ENCODE results near the gene KRTAP17-1. TPM values are rescaled to one million over a fixed set of nuclear protein-coding genes. Genes with fewer than 3 reads are reported as not detected.
A peak's percentile ranks its signal among the peaks of the same experiment; 100 is the strongest.
"Not testable (repeated sequence)": the region's sequence is repeated elsewhere in the genome, so short reads cannot be mapped to it uniquely, and the experiment has no call there.

The KRTAP17-1 gene
- total and polyA plus RNA-seq, 3 experiments from 2014 or later, result not detected

GRCh38 chr17:41296846-41297245 lies 18.7 kb downstream of the KRTAP17-1 start:
- Histone ChIP-seq H3K9me3 (ENCODE audit: low read length) (no peaks in the 10 kb centered on the region), H3K27ac (ENCODE audit: low read depth, low read length) (no peak overlapping the region), H3K4me3 (ENCODE audit: low read length) (no peak overlapping the region), H3K27me3 (ENCODE audit: insufficient read depth, low read length, poor library complexity, severe bottlenecking) (no peaks in the 10 kb centered on the region), H3K36me3 (ENCODE audit: insufficient read depth, low read length) (no peaks in the 10 kb centered on the region), H3K4me1 (ENCODE audit: insufficient read depth, low read length) (no peaks in the 10 kb centered on the region)
- Mint-ChIP-seq H3K27me3 (peaks cover 16 to 18% of the 10 kb centered on the region in 2 donors), H3K4me3 (no peak overlapping the region), H3K4me1 (peaks cover 8 to 13% (median 9%) of the 10 kb centered on the region in 3 donors), H3K9me3 (no peaks in the 10 kb centered on the region), H3K27ac (no peak overlapping the region), H3K36me3 (peaks cover 0 to 8% (median 0%) of the 10 kb centered on the region in 3 donors)
- no peak for DNase-seq
- ChIA-PET POLR2A (no interaction called here), CTCF (no interaction called here)

- no peak overlapping the region for H3K4me3 Mint-ChIP-seq
- no peak for DNase-seq
- H3K36me3 ChIP-seq (ENCODE audit: insufficient read depth, low read length), result no peaks in the 10 kb centered on the region
- H3K36me3 Mint-ChIP-seq, result peaks cover 0 to 3% (median 0%) of the 10 kb centered on the region in 3 donors
- H3K9me3 Mint-ChIP-seq, result no peaks in the 10 kb centered on the region
- no peaks in the 10 kb centered on the region for H3K4me1 ChIP-seq (ENCODE audit: insufficient read depth, low read length)
- H3K27me3 ChIP-seq (ENCODE audit: insufficient read depth, low read length, poor library complexity, severe bottlenecking), result no peaks in the 10 kb centered on the region
- no peak overlapping the region for H3K4me3 ChIP-seq (ENCODE audit: low read length)
- H3K27ac ChIP-seq (ENCODE audit: low read depth, low read length), result no peak overlapping the region
- H3K27ac Mint-ChIP-seq, result no peak overlapping the region
- ChIA-PET POLR2A (no interaction called here), CTCF (no interaction called here)
- peaks cover 16 to 31% of the 10 kb centered on the region in 2 donors for H3K27me3 Mint-ChIP-seq
- no peaks in the 10 kb centered on the region for H3K9me3 ChIP-seq (ENCODE audit: low read length)
- no peaks in the 10 kb centered on the region for H3K4me1 Mint-ChIP-seq
These were observed 21.5 kb downstream of the KRTAP17-1 start for GRCh38 chr17:41294016-41294415.

- no peaks in the 10 kb centered on the region for H3K9me3 ChIP-seq (ENCODE audit: low read length)
- H3K27ac ChIP-seq (ENCODE audit: low read depth, low read length), result no peak overlapping the region
- no peaks in the 10 kb centered on the region for H3K4me1 ChIP-seq (ENCODE audit: insufficient read depth, low read length)
- DNase-seq, result no peak
- no peaks in the 10 kb centered on the region for H3K27me3 ChIP-seq (ENCODE audit: insufficient read depth, low read length, poor library complexity, severe bottlenecking)
- Mint-ChIP-seq H3K27ac (no peak overlapping the region), H3K9me3 (no peaks in the 10 kb centered on the region), H3K4me3 (no peak overlapping the region), H3K36me3 (no peaks in the 10 kb centered on the region), H3K27me3 (peaks cover 0 to 26% of the 10 kb centered on the region in 2 donors), H3K4me1 (peaks cover 4 to 8% (median 6%) of the 10 kb centered on the region in 3 donors)
- ChIA-PET CTCF (interaction anchor here (1.3 kb wide), 1 partner anchor 22 kb away, joined by 4 read pairs; no protein-coding TSS in a partner anchor), POLR2A (no interaction called here)
- H3K36me3 ChIP-seq (ENCODE audit: insufficient read depth, low read length), result no peaks in the 10 kb centered on the region
- no peak overlapping the region for H3K4me3 ChIP-seq (ENCODE audit: low read length)
These were observed 28.5 kb downstream of the KRTAP17-1 start for GRCh38 chr17:41287050-41287449.

- H3K27ac Mint-ChIP-seq, result peak overlapping the region in 1 of 8 donors; percentile 24
- H3K9me3 ChIP-seq (ENCODE audit: low read length), result no peaks in the 10 kb centered on the region
- H3K36me3 ChIP-seq (ENCODE audit: insufficient read depth, low read length), result no peaks in the 10 kb centered on the region
- H3K4me3 ChIP-seq (ENCODE audit: low read length), result no peak overlapping the region
- H3K36me3 Mint-ChIP-seq, result peaks cover 0 to 3% (median 0%) of the 10 kb centered on the region in 3 donors
- ChIA-PET POLR2A (no interaction called here), CTCF (no interaction called here)
- H3K27me3 ChIP-seq (ENCODE audit: insufficient read depth, low read length, poor library complexity, severe bottlenecking), result no peaks in the 10 kb centered on the region
- peaks cover 0 to 2% (median 0%) of the 10 kb centered on the region in 5 donors for H3K9me3 Mint-ChIP-seq
- H3K27me3 Mint-ChIP-seq, result peaks cover 6 to 31% of the 10 kb centered on the region in 2 donors
- H3K4me3 Mint-ChIP-seq, result no peak overlapping the region
- H3K4me1 Mint-ChIP-seq, result peaks cover 4 to 8% (median 6%) of the 10 kb centered on the region in 3 donors
- H3K4me1 ChIP-seq (ENCODE audit: insufficient read depth, low read length), result no peaks in the 10 kb centered on the region
- no peak for DNase-seq
- no peak overlapping the region for H3K27ac ChIP-seq (ENCODE audit: low read depth, low read length)
These were observed 31.0 kb downstream of the KRTAP17-1 start for GRCh38 chr17:41284546-41284945.

- POLR2A ChIA-PET, result no interaction called here
- CTCF ChIA-PET, result no interaction called here
These were observed 31.5 kb downstream of the KRTAP17-1 start for GRCh38 chr17:41284043-41284442.

GRCh38 chr17:41278176-41278955 lies 37.1 kb downstream of the KRTAP17-1 start:
- H3K36me3 Mint-ChIP-seq, result peaks cover 0 to 3% (median 0%) of the 10 kb centered on the region in 3 donors
- CTCF ChIA-PET, result no interaction called here
- no peaks in the 10 kb centered on the region for H3K4me1 Mint-ChIP-seq
- H3K27me3 Mint-ChIP-seq, result peaks cover 8 to 54% of the 10 kb centered on the region in 2 donors
- no peak for DNase-seq
- no peak overlapping the region for H3K27ac Mint-ChIP-seq
- no peaks in the 10 kb centered on the region for H3K27me3 ChIP-seq (ENCODE audit: insufficient read depth, low read length, poor library complexity, severe bottlenecking)
- no peaks in the 10 kb centered on the region for H3K36me3 ChIP-seq (ENCODE audit: insufficient read depth, low read length)
- H3K27ac ChIP-seq (ENCODE audit: low read depth, low read length), result no peak overlapping the region
- no peak overlapping the region for H3K4me3 ChIP-seq (ENCODE audit: low read length)
- POLR2A ChIA-PET, result no interaction called here
- no peaks in the 10 kb centered on the region for H3K4me1 ChIP-seq (ENCODE audit: insufficient read depth, low read length)
- no peak overlapping the region for H3K4me3 Mint-ChIP-seq
- H3K9me3 ChIP-seq (ENCODE audit: low read length), result no peaks in the 10 kb centered on the region
- H3K9me3 Mint-ChIP-seq, result peaks cover 0 to 2% (median 0%) of the 10 kb centered on the region in 5 donors

More at GRCh38 chr17:41284043-41284442, 31.5 kb downstream of the KRTAP17-1 start:
- H3K4me3 ChIP-seq (ENCODE audit: low read length), result no peak overlapping the region
- DNase-seq, result no peak
- H3K9me3 ChIP-seq (ENCODE audit: low read length), result no peaks in the 10 kb centered on the region
- Mint-ChIP-seq H3K4me1 (peaks cover 4 to 8% (median 6%) of the 10 kb centered on the region in 3 donors), H3K36me3 (peaks cover 0 to 3% (median 0%) of the 10 kb centered on the region in 3 donors), H3K27ac (no peak overlapping the region), H3K4me3 (no peak overlapping the region), H3K27me3 (peaks cover 6 to 31% of the 10 kb centered on the region in 2 donors), H3K9me3 (peaks cover 0 to 2% (median 0%) of the 10 kb centered on the region in 5 donors)
- H3K36me3 ChIP-seq (ENCODE audit: insufficient read depth, low read length), result no peaks in the 10 kb centered on the region
- no peaks in the 10 kb centered on the region for H3K4me1 ChIP-seq (ENCODE audit: insufficient read depth, low read length)
- no peaks in the 10 kb centered on the region for H3K27me3 ChIP-seq (ENCODE audit: insufficient read depth, low read length, poor library complexity, severe bottlenecking)
- H3K27ac ChIP-seq (ENCODE audit: low read depth, low read length), result no peak overlapping the region

- H3K4me1 Mint-ChIP-seq; H3K4me3 ChIP-seq (ENCODE audit: low read length); CTCF ChIA-PET; H3K4me3 Mint-ChIP-seq; H3K36me3 Mint-ChIP-seq; H3K27me3 ChIP-seq (ENCODE audit: insufficient read depth, low read length, poor library complexity, severe bottlenecking); H3K9me3 ChIP-seq (ENCODE audit: low read length); H3K9me3 Mint-ChIP-seq; H3K27ac ChIP-seq (ENCODE audit: low read depth, low read length); POLR2A ChIA-PET; DNase-seq; H3K4me1 ChIP-seq (ENCODE audit: insufficient read depth, low read length); H3K36me3 ChIP-seq (ENCODE audit: insufficient read depth, low read length): not testable (repeated sequence)
- peaks cover 6 to 45% of the 10 kb centered on the region in 2 donors for H3K27me3 Mint-ChIP-seq
- peak within 1 kb of the TSS in 1 of 8 donors; percentile 43 for H3K27ac Mint-ChIP-seq
These were observed 39.8 kb downstream of the KRTAP17-1 start, which contains the start of gene KRTAP9-7 for GRCh38 chr17:41275648-41276190. Gene KRTAP9-7, plus strand, starts transcription at chr17:41275698. Its CDS starts 0 bp downstream, at chr17:41275698.

- CTCF ChIA-PET, result no interaction called here
- Mint-ChIP-seq H3K27me3 (peaks cover 2 to 12% of the 10 kb centered on the region in 2 donors), H3K9me3 (no peaks in the 10 kb centered on the region), H3K27ac (no peak overlapping the region), H3K36me3 (no peaks in the 10 kb centered on the region), H3K4me3 (no peak overlapping the region), H3K4me1 (no peaks in the 10 kb centered on the region)
- no peaks in the 10 kb centered on the region for H3K27me3 ChIP-seq (ENCODE audit: insufficient read depth, low read length, poor library complexity, severe bottlenecking)
- H3K36me3 ChIP-seq (ENCODE audit: insufficient read depth, low read length), result no peaks in the 10 kb centered on the region
- H3K4me1 ChIP-seq (ENCODE audit: insufficient read depth, low read length), result no peaks in the 10 kb centered on the region
- H3K9me3 ChIP-seq (ENCODE audit: low read length), result no peaks in the 10 kb centered on the region
- POLR2A ChIA-PET, result no interaction called here
- DNase-seq, result no peak
- H3K27ac ChIP-seq (ENCODE audit: low read depth, low read length), result no peak overlapping the region
- H3K4me3 ChIP-seq (ENCODE audit: low read length), result no peak overlapping the region
These were observed 43.7 kb downstream of the KRTAP17-1 start for GRCh38 chr17:41271858-41272257.
